ENCODE data around the gene ACOX3. TPM values are rescaled to one million over a fixed set of nuclear protein-coding genes. Genes with fewer than 3 reads are reported as not detected.
"Not testable (repeated sequence)": the region's sequence is repeated elsewhere in the genome, so short reads cannot be mapped to it uniquely, and the experiment has no call there.

The ACOX3 gene
- 12.2 and 13.5 TPM in 2 replicates for total RNA-seq

DNA sequence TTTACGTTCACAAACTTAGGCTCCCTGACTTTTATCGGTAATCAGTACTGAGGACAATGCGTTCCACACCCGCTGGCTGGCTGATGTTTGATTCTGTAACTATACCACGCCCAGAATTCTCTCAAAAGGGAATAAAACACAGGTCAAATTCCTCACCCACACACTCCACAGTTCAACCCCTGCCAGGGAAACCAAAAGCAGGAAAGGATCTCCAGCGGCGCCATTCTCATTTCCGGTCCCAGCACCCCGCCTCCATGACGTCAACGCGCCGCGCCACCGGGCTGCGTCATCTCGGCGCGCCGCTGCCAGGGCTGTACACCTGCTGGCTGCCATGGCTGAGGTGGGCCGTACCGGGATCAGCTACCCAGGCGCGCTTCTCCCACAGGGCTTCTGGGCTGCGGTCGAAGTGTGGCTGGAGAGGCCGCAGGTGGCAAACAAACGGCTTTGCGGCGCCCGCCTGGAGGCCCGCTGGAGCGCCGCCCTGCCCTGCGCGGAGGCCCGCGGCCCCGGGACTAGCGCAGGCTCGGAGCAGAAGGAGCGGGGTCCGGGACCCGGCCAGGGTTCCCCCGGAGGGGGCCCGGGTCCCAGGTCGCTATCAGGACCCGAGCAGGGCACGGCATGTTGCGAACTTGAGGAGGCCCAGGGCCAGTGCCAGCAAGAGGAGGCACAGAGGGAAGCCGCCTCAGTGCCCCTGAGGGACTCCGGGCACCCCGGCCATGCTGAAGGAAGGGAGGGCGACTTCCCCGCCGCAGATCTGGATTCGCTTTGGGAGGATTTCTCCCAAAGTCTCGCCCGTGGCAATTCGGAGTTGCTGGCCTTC, at the start of gene ACOX3, which contains the start of gene TRMT44:
ACOX3 (minus strand) TSS at position 232 of the 820 bp plus-strand sequence. CDS start 24,202 bp downstream, outside the sequence.
TRMT44 (plus strand) TSS at position 286 of the 820 bp plus-strand sequence; CDS start at position 332, 46 bp downstream.
- intact Hi-C loops (cut with micrococcal nuclease) = loop anchor here (1.0 to 2.0 kb wide), 3 partner anchors 12 to 282 kb away; partner anchors contain the start of gene ABLIM2

DNA sequence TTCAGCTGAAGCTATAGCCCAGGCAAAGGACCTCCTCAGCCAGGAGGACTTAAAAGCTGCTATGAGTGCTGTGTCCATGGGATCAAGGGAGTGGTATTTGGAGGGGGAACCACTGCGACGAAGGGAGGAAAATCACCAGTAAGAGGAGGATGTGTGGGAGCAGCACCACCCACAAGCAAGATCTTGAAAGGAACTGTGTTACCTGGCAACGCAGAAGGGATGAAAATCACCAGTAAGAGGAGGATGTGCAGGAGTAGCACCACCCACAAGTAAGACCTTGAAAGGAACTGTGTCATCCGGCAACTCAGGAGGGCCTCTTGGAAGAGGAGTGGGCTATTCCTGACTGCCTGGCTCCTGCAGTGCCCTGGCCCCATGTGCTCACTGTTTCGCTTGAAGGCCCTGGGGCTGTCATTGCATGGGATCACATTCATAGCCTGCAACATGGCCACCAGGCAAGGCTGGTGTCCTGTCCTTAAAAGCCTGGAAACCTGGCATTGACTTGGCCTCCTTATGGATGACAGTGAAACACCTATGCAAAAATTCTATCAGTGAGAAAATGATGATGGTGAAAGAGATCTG, 48.4 kb upstream of the ACOX3 start:
- intact Hi-C loops (cut with micrococcal nuclease) = no loop called here

DNA sequence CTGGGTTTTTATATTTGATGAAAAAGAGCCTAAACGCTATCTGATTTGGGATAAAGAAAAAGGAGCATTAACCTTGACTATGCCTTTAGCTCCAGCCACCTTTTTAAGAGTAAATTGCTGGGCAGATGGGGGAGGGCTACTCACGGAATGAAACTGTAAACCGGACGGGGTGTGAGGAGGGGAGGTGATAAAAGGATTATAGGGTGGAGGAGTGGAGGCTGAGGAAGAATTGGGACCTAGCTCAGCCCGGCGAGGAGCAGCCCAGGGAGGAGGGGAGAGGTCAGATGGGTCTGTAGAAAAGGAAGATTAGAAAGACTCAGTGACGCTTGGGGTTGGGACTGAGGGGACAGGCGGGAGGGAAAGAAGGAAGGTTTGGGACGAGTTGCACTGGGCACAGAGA, 46.1 kb upstream of the ACOX3 start:
- intact Hi-C loops (cut with micrococcal nuclease) = not testable (repeated sequence)

- intact Hi-C loops (cut with micrococcal nuclease) = no loop called here
Observed at GRCh38 chr4:8480221-8480620, 39.7 kb upstream of the ACOX3 start.

DNA sequence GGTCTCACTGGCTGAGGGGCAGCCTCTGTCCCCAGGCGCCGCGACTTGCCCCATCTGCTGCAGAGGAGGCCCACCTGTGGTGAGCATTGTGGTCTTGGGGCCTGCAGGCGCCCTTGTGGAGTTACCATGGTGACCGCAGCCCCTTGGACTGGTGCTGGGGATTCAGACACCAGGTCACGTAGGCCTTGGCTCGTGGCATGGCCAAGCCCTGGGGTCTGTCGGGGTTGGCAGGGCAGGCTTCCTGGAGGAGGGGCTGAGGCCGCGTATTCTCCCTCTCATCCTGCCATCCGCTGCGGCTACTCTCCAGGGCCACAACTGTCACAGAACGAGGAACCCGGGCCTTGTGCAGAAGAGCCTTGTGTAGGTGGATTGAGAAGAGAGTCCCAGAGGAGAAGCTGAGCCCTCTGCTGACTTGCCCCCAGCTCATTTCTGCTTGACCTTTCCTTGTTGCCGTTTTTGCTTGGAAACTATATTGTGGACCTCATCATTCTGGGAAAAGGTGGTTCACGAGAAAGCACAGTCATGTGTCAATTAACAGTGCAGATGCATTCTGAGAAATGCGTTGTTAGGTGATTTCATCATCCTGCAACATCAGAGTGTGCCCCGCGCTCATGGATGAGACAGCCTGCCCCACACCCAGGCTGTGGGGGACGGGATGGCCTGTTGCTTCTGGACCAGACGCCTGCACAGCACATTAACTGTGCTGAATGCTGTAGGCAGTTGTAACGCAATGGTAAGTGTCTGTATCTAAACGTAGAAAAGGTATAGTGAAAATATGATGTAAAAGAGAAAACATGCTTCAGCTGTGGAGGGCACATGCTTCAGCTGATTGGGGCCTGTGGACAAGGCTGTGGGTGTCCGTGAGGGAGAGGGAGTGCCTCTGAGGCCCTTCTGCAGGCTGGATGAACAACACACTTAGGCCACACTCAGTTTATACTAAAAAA, 38.5 kb upstream of the ACOX3 start:
- intact Hi-C loops (cut with micrococcal nuclease) = no loop called here

GRCh38 chr4:8478371-8478770, 37.8 kb upstream of the ACOX3 start:
- intact Hi-C loops (cut with micrococcal nuclease) = no loop called here

- intact Hi-C loops (cut with micrococcal nuclease) = no loop called here
Observed at GRCh38 chr4:8477676-8478075, 37.2 kb upstream of the ACOX3 start.

DNA sequence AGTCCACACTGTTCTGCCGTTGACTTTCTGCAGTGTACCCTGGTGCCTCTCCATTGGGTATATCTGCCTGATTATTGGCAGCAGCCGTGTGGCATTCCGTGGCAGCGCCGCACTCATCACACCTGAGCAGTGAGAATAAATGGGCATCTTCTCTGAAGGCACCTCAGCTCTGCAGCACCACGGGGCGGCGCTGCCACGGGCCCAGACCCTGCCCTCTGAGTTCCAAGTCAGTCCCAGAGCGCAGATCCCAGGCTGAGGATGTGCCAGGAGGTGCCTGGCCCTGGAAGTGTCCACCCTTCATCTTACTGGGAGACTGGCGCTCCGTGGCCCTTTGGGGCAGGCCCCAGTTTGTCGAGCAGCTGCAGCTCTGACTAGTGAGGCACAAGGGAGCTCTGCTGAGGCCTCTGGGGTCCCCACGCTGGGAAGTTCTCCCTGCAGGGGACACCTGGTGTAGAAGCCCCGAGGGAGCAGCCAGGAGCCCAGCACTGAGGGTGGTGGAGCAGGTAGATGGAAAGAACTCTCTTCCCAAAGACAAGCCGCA, 36.6 kb upstream of the ACOX3 start:
- intact Hi-C loops (cut with micrococcal nuclease) = no loop called here

DNA sequence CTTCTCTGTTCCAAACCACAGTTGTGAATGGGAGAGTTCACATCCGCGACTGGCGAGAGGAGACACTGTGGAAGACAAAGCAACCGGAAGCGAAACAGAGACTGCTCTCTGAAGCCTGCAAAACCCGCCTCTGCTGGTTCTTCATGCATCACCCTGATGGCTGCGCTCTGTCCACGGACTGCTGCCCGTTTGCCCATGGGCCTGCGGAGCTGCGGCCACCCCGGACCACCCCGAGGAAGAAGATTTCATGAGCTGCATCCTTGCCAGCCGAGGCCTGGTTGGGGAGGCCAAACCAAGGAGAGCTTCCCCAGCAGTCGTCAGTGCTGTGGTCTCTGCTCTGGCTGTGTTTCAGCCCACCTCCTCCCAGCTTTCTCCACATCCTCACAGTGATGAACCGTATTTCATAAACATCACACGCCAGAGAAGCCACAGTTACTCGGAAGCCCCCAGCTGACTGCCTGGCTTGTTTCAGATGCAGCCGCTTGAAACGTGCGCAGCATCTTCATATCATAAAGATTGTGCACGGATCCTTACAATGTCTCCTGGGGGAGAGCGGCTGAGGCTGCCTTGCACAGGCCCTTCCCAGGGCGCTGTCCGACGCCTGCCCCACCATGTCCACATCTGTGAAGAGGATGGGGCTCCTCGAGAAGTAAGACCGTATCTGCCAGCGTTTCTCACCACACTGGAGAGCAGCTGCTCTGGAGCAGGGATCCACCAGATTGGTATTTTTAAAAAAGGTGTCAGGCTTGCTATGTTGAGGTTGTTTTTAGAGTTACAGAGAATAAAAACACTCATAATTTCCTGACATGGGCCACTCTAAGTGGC, 35.4 kb upstream of the ACOX3 start:
- intact Hi-C loops (cut with micrococcal nuclease) = no loop called here

- intact Hi-C loops (cut with micrococcal nuclease) = no loop called here
Observed at GRCh38 chr4:8474856-8475255, 34.3 kb upstream of the ACOX3 start.

DNA sequence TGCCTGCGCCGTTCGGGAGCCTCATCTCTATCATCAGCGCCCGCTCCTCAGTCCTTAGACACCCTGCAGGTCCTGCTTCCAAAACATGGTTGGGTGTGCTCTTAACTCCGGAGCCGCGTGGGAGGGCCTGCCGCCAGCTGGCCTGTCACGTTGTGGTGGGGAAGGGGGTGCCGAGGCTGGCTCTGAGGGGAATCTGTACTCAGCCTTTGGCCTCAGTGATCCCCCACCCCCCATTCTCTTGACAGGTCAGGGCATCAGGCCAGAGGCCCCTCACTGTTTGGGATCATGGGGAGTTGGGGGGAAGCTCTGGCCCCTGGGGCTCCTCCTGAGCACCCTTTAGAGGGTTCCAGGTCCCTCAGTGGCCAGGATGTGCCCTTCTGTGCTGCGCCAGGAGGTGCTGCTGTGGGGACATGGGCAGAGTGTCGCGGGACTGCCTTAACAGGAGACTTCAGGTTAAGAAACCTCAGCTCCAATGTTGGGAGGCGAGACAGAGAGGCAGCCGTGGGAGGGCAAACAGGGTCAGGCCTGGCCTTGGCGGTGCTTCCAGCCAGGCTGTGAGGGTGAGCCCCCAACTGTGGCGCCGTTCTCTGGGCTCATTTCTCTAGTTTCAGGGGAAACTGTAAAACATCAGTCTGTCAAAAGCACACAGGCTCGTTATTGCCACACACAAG, 33.5 kb upstream of the ACOX3 start:
- intact Hi-C loops (cut with micrococcal nuclease) = no loop called here

DNA sequence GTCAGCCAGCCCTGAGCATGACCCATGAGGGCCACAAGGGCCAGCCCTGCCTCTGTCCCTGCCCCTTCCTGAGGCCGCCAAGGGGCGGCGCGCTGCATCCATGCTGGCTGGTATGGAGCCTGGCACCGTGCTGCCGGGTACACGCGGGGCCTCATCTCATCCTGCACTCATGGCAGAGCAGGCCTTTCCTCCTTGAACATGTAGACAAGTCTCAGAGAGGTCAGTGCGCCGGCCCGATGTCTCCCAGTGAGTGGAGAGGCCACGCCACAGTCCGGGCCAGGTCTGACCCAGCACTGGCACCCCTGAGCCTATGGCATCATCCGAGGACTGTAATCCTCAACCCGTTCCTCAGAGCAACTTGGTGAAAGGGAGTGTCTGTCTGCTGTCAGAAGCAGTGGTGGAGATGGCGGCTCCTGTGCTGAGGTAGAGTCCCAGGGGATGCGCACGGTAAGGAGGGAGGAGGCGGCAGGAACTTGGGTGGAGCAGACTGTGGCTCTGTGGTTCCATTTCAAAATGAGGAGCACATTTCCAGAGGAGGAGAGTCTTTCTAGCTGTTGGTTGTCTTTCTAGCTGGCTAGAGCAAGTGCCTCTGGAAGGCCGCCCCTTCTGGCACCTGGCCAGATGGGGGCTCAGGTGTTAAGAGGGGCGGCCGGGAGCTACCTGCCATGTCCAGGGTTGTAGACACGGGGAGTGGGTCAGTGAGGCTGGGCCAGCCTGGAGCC, 32.8 kb upstream of the ACOX3 start:
- intact Hi-C loops (cut with micrococcal nuclease) = no loop called here

GRCh38 chr4:8472689-8473197, 32.2 kb upstream of the ACOX3 start:
- intact Hi-C loops (cut with micrococcal nuclease) = no loop called here

DNA sequence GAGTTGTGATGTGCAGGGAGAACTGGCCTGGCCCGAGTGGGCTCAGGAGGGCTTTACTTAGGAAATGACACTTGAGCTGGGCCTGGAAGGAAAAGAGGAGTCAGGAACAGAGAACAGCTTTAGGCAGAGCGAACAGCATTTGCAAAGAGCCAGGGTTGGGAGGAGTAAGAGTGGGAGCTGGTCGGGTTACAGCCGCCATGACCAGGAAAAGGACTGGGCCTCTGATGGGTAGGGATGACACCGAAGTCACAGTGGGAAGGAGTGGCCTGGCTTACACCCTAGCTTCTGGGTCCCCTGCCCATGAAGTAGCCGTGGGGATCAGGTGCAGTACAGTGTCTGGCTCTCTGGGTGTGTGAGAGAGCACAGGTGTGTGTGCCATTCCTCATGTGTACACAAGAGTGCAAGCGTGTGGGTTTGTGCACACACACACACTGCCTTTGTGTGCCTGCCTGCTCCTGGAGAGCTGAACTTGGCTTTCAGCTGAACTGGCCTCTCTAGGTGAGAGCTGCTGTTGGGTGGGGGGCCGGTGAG, 31.7 kb upstream of the ACOX3 start:
- intact Hi-C loops (cut with micrococcal nuclease) = no loop called here

GRCh38 chr4:8471211-8471875, 30.8 kb upstream of the ACOX3 start:
- intact Hi-C loops (cut with micrococcal nuclease) = no loop called here

DNA sequence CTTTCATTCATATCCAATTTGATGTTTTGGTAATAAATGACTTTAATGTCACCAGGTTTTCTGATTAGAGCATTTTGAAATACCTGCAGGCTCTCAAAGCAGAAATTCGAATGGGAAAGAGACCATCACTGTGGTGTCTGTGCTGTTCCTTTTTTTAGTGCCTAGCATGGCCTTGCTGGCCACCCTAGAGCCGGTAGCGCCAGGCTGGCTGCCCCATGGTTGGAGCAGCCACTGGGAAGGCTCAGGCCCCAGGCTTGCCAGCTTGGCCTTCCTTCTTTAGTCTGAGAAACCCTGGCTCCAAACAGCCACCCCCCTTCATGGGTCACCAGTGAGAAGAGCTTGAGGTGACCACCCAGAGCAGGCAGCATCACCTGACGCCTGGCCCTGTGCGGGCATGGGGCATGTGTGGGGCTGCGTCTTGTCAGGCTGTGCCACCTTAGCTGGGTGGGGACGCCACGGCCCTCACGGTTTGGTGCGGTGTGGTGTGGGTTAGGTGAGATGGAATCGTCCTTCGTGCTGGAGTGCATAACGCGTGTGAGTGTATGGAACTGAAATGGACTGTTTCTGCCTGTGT, 30.0 kb upstream of the ACOX3 start:
- intact Hi-C loops (cut with micrococcal nuclease) = no loop called here

- intact Hi-C loops (cut with micrococcal nuclease) = loop anchor here (10.0 kb wide), 1 partner anchor 445 kb away; no protein-coding TSS in a partner anchor
Observed at GRCh38 chr4:8469550-8469949, 29.0 kb upstream of the ACOX3 start.

All from T-helper 2 cell treated with Interferon-gamma antibody and Interleukin-4, amounts not matched to agents 100 ng/mL and 5 ng/mL, for 36 hours (primary cell).